GM21576 (cell line): Measurements from ENCODE around the gene CHST11.
A peak's percentile ranks its signal among the peaks of the same experiment; 100 is the strongest.

Experiments used
- ATAC-seq: cut with Tn5 transposase; IDR thresholded peaks from one replicate; pipeline ENCODE4 v1.9.1; 2021; ENCODE audit warnings: mild to moderate bottlenecking, moderate library complexity; ENCODE audit not compliant: unreplicated experiment

Gene CHST11

DNA sequence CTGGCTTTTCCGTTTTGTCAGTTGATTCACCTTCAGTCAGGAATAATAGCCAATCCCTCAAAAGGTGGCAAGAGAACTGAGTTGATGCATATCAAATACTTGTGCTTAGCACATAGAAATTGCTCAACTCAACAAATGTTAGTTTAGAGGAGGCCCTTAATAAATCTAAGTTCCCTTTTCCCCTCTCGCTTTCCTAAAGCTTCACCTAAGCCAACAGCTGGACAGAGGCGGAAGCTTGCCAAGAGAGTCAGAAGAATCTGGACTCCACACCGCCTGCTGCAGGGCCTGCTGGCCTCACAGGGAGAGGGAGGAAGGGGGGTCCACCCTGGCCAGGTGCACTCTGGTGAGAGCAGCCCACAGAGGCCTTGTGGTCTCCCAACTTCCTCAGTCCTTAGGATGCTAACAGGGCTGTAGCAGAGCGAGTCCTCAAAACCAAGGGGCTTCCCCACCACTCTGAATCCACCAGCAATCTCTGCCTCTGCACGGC, 213.1 kb downstream of the CHST11 start:
- ATAC-seq = peak; percentile 51

GRCh38 chr12:104670439-104671408, 214.0 kb downstream of the CHST11 start:
- ATAC-seq = no peak

GRCh38 chr12:104671409-104672095, 214.8 kb downstream of the CHST11 start:
- ATAC-seq = peak; percentile 55

DNA sequence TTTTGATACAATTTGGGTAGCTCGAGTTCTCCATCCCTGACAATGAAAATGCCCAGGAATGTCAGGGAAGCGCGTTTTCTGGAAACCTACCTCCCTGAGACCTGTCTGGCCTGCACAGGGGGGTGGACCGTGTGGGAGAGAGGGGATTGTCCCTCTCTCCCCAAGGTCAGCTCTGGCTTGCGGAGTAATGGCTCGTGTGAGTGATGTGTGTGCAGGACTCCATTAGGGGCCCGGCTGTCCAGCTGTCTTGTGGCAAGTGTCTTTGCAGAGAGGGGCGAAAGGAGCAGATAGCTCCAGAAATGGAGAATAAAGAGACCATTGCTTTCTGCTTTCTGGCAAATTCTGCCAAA, 215.3 kb downstream of the CHST11 start:
- no peak for ATAC-seq

DNA sequence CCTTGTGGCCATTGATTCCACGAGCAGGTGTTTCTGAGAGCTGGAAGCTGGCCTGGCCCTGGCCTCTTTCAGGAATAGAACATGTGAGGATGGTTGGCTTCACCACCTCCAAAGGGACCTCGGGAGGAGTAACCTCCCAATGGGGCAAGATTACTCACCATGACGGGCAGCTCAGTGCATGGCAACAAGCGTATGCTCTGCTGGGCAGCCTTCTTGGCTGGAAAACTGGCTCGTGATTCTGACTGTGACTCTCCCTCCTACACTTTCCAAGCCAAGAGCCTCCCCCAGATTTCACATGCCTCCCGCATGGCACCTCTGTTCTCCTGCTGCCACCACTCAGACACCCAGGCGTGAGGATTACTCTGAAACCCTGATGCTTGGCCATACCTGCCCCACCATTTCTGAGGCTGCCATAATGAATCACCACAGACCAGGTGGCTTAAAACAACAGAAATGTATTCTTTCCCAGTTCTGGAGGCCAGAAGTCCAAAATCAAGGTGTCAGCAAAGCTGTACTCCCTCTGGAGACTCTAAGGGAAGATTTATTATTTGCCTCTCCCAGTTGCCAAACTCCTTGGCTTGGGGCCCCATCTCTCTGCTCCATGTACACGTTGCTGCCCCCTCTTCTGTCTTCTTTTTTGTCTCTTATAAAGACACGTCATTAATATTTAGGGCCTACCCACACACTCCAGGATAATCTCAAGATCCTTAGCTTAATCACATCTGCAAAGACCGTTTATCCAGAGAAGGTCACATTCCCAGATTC, 215.9 kb downstream of the CHST11 start:
- ATAC-seq = no peak

DNA sequence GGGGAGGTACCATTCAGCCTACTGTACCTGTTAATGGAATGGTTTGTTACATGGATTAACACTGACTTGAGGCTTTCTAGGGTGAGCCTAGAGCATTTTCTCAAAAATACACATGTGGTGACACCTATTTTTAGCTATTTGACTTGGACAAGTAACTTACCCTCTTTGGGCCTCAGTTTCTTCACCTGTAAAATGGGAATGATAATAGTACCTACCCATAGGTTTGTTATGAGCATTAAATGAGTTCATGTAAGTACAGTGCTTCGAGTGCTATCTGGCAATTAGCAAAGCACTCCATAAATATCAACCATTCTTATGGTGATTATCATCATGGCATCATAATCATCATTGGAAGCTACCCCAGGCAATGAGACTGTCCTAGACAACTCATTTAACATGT, 216.5 kb downstream of the CHST11 start:
- no peak for ATAC-seq

GRCh38 chr12:104673696-104674482, 217.1 kb downstream of the CHST11 start:
- ATAC-seq = no peak

DNA sequence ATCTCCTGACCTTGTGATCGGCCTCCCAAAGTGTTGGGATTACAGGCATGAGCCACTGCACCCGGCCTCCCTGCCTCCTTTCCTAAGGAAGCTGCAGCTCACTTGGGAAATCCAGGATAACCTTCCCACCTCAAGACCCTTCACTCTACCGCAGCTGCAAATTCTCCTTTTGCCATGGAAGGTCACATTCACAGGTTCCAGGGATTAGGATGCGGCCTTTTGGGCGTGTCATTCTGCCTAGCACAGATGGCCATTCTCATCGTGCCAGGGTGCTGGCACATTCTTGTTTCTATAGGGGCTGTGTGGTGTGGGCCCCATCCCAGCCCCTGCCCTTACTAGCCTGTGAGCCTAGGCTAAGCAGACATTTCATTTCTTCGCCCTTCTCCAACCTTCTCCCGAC, 219.9 kb downstream of the CHST11 start:
- ATAC-seq = no peak

- no peak for ATAC-seq
Measured at GRCh38 chr12:104677441-104678089, 220.8 kb downstream of the CHST11 start.

DNA sequence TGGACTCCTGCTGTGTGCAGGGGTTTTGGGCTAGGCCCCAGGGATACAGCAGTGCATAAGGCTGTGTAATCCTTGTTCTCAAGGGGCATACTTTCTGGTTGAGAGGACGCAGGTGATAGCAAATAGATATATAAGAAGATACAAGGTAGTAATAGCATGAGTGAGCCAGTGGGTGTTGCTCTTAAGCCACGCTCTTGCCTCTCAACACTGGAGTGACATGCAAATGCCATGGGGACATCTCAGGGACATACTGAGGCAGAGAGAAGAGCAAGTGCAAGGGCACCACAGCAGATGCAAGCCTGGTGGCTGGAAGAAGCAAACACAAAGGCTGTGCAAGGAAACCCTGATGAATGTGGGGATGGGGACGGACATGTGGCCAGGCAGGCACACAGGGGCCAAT, 223.3 kb downstream of the CHST11 start:
- ATAC-seq = no peak

DNA sequence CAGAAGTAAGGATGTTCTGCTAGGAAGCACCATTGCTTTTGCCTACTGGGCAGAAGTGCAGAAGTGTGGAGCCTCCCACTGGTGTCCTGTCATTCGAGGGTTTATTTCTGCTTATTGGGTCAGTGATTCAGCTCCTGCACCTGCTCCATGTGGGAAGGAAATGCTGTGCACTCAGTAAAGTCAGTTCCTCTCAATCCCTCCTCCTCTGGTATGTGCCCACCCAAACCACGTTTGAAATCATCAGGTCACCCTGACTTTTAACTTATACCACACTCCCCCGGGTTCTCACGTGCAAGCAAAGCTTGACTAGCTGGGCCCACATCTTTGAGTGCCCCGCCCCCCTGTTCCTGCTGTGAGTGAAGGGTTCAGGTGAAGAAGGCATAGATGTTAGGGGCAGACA, 223.7 kb downstream of the CHST11 start:
- ATAC-seq = no peak

- no peak for ATAC-seq
Measured at GRCh38 chr12:104681012-104681690, 224.4 kb downstream of the CHST11 start.

GRCh38 chr12:104682790-104683279, 226.1 kb downstream of the CHST11 start:
- ATAC-seq = peak; percentile 59

DNA sequence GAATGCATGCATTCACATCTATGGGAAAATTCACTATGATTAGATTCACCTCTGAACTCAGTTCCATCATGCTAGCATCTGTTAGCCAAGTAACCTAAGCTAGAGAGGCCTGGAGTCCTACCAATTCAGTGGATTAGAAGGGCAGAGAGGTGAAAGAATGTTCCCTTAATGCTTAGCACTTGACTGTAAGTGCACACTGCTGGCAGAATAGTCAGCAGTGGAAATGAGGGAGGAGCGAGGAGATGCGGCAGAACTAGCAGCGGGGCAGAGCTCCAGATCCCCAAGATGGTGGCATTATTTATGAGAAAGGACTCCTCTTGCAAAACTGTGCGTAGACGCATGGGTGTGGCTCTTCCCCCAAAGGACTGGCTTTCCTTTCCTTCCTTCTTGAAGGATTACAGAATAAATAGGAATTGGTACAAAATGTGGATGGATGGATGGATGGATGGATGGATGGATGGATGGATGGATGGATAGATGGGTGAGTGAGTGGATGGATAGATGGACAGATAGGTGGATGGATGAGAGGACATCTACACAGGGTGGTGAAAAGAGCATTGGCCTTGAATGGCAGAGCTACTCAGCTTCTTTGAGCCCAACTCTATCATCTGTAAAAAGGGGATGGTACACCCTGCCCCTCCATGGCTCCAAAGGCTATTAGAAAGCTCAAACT, 227.2 kb downstream of the CHST11 start:
- no peak for ATAC-seq

- no peak for ATAC-seq
Measured at GRCh38 chr12:104684884-104685283, 228.1 kb downstream of the CHST11 start.

DNA sequence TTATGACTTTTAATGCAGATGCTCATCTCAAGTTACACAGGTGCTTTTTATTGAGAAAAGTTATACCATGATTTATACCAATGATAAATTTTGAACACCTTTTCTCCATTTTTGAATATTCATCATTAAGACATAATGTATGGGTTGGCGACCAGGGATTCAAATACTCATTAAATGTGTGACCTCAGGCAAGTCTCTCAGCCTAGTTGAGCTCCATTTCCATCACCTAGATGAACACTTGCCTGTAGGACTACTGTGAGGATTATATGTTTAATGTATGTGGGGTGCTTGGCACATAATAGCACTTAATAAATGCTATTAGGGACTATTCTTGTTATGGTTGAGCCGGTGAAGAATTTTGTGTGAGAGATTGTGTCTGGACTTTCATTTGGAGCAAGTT, 228.6 kb downstream of the CHST11 start:
- ATAC-seq = no peak

DNA sequence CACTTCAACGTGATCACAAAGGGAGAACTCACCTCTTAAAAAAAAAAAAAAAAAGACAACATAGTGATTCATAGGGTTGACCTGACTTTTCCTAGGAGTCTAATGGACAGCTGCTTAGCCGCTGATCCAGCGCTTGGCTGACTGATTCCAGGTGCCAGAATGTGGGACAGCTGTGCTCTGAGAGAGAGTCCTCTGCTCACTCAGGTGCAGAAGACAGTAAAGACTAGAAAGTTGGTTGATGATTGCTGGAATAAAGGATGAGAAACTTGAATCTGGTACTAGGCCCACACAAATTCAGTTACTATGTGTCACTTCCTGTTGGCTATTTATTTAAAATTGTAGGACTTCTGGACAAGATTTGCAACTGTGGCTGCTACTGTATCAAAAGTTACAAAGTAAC, 229.4 kb downstream of the CHST11 start:
- no peak for ATAC-seq

DNA sequence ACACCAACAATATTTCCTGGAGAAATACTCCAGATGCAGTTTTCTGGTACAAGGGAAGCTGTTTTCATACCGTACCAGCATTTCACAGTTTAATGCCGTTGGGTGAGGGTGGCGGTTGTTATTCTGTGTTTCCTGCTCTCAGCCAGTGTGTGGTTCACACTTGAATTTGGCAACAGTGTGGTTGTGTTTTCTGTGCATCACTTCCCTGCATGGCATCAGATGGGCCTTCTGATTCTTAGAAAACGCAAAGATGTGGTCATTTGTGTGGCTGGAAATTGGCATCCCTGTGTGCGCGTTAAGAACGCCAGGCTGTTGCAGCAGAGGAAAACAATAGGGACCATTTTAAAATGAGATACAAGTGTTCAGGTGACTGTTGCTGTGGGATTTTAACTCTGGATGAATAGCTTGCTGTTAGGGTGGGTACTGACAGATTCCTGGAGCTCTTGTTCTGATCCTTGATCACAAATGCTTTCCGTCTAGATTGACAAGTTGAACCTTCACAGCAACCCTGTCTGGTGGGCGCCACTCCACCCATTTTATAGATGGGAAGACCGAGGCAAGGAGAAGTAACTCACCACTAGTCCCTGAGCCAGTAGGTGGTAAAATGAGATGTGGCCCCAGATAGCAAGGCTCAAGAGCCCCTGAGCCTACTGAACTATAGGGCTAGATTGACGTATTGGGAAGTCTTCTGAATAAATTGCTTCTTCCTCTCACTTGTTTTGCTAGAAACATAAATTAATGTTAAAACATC, 231.2 kb downstream of the CHST11 start:
- ATAC-seq = no peak
